Mesothelial cell of epicardium (in vitro differentiated cells): ENCODE data around the gene TAPBPL. TPM values are rescaled to one million over a fixed set of nuclear protein-coding genes. Genes with fewer than 3 reads are reported as not detected.
A peak's percentile ranks its signal among the peaks of the same experiment; 100 is the strongest.

ENCODE experiments used
- DNase-seq, 2 experiments: peaks; one replicate each; pipeline ENCODE4 v3.0.0; 2021; ENCODE audit warnings: low spot score in 2 of 2; ENCODE audit not compliant: unreplicated experiment in 2 of 2
- H3K27ac Mint-ChIP-seq: 2 replicates; pipeline ENCODE4 v1.8.0; 2021; ENCODE audit warnings: mixed read lengths
- H3K27me3 Mint-ChIP-seq: 2 replicates; pipeline ENCODE4 v1.8.0; 2021; ENCODE audit warnings: low read depth, mixed read lengths
- H3K36me3 Mint-ChIP-seq: 2 replicates; pipeline ENCODE4 v1.8.0; 2021; ENCODE audit warnings: mixed read lengths
- H3K4me1 Mint-ChIP-seq: 2 replicates; pipeline ENCODE4 v1.8.0; 2021; ENCODE audit warnings: mixed read lengths
- H3K4me3 Mint-ChIP-seq: 2 replicates; pipeline ENCODE4 v1.8.0; 2021; ENCODE audit warnings: mild to moderate bottlenecking, moderate library complexity, mixed read lengths
- H3K9me3 Mint-ChIP-seq: 2 replicates; pipeline ENCODE4 v1.8.0; 2021; ENCODE audit warnings: mixed read lengths
- total RNA-seq: library from RNA; stranded (reverse); gene quantifications from 3 replicates; pipeline ENCODE4 v1.2.1, GENCODE V29; 2021
- TF ChIP-seq, protein P1 (sequence below): fragments of 200-600 bp; sonication (generic); IDR thresholded peaks from one replicate; pipeline ENCODE4 v1.5.0; 2021; ENCODE audit warnings: antibody characterized with exemption; ENCODE audit not compliant: unreplicated experiment

Gene TAPBPL
- total RNA-seq, 1 donor from 2014 or later: 2.6 TPM

DNA sequence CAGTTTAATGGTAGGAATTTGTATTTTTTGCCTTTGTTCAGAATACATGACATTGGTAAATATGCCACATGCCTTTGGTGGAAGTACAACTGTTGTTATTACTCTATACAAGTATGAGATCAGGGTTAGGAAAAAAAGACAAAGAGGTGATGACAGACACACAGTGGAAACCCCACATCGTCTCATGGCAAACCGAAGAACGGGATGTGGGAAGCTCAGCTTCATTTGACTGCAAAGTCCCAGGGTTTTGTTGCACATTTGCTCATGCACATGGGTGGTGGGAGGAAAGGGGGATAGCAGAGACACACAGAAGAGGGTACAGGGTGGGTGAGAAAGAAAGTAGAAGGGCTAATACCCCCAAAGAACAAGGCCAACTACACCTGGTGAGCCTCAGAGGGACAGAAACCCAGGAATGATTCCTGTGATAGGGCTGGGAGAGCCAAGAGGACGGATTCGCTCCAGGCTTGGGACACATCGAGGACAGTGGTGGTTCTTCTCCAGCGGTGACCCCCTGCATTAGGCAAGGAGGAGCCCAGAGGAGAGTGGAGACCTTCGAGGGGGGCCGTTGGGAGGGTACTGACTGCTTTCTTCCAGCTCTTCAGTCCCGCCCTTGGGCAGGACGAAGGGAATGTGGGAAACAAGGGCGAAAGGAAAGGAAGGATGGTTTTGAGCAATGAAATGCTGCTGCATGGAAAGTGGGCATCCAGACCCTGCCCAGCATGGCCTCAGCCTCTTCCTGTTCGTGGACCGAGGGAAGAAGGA is 10.6 kb downstream of the TAPBPL start:
- Mint-ChIP-seq H3K36me3 (peaks cover 6% of the 10 kb centered on the region), H3K27ac (no peak overlapping the region)

DNA sequence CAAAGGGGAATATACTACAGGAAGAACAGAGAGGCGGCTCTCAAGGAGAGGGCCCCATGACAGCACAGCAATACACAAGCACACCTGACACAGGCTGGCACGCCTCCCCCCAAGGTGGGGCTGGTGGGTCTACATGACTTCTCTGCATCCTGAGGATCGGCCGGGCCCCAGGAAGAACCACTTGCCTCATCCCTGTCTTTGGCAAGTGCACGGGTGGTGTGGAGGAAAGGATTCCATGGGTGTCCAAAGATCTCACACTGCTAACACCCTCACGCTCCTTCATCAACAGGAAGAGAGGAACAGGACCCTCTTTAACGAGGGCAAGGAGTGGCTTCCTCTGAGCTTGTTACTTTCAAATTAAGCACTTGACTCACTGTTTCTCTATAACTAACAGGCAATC is 11.4 kb downstream of the TAPBPL start:
- TF ChIP-seq, protein P1, sequence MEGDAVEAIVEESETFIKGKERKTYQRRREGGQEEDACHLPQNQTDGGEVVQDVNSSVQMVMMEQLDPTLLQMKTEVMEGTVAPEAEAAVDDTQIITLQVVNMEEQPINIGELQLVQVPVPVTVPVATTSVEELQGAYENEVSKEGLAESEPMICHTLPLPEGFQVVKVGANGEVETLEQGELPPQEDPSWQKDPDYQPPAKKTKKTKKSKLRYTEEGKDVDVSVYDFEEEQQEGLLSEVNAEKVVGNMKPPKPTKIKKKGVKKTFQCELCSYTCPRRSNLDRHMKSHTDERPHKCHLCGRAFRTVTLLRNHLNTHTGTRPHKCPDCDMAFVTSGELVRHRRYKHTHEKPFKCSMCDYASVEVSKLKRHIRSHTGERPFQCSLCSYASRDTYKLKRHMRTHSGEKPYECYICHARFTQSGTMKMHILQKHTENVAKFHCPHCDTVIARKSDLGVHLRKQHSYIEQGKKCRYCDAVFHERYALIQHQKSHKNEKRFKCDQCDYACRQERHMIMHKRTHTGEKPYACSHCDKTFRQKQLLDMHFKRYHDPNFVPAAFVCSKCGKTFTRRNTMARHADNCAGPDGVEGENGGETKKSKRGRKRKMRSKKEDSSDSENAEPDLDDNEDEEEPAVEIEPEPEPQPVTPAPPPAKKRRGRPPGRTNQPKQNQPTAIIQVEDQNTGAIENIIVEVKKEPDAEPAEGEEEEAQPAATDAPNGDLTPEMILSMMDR: no peak
- no peaks in the 10 kb centered on the region for H3K9me3 Mint-ChIP-seq
- H3K27me3 Mint-ChIP-seq: no peaks in the 10 kb centered on the region
- no peak for DNase-seq
- peaks cover 6% of the 10 kb centered on the region for H3K36me3 Mint-ChIP-seq
- H3K4me1 Mint-ChIP-seq: no peaks in the 10 kb centered on the region
- H3K27ac Mint-ChIP-seq: no peak overlapping the region
- H3K4me3 Mint-ChIP-seq: no peak overlapping the region

More for the DNA sequence above, 10.6 kb downstream of the TAPBPL start:
- Mint-ChIP-seq H3K9me3 (no peaks in the 10 kb centered on the region), H3K27me3 (no peaks in the 10 kb centered on the region), H3K4me1 (no peaks in the 10 kb centered on the region), H3K4me3 (no peak overlapping the region)
- DNase-seq: no peak
- TF ChIP-seq, protein P1: no peak

DNA sequence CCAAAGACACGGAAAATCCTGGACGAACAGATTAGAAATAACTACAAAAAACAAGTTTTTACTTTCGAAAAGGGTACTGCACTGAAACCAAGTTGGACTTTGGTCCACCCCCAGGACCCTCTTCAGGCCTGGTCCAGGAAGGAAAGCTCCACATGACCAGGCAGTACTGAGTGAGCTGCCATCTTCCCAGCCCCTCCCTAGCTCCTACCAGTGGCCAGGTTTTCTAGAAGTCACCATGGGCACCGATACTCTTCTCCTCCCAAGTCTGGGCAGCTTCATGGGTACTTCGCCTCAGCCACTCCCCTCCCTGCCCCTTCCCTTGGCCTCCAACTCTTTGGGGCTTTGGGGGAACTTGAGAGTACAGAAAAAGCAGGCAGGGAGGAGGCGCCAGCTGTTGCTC is 12.0 kb downstream of the TAPBPL start:
- DNase-seq: no peak
- peaks cover 2% of the 10 kb centered on the region for H3K27me3 Mint-ChIP-seq
- no peak overlapping the region for H3K4me3 Mint-ChIP-seq
- H3K9me3 Mint-ChIP-seq: no peaks in the 10 kb centered on the region
- H3K4me1 Mint-ChIP-seq: no peaks in the 10 kb centered on the region
- TF ChIP-seq, protein P1: no peak
- H3K36me3 Mint-ChIP-seq: peaks cover 6% of the 10 kb centered on the region
- no peak overlapping the region for H3K27ac Mint-ChIP-seq

DNA sequence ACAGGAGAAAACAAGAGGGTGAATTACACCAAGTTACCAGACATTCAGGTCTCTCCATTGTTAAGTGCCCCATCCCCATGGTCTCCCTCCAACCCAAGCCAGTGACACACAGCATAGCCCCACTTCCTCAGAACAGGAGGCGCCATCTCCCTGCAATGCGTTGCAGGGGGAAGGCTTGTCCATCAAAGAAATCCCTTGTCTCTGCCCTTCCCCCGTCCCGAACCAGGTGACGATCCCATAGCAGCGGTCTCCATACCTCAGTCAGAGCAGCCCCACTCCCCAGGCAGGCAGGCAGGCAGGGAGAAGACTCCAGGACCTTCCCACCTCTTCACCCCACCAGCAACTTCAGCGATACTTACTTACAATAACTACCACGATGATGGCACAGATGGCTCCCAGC is 12.7 kb downstream of the TAPBPL start:
- peaks cover 2% of the 10 kb centered on the region for H3K27me3 Mint-ChIP-seq
- H3K27ac Mint-ChIP-seq: no peak overlapping the region
- H3K36me3 Mint-ChIP-seq: peaks cover 6% of the 10 kb centered on the region
- no peak for DNase-seq
- no peak overlapping the region for H3K4me3 Mint-ChIP-seq
- H3K9me3 Mint-ChIP-seq: no peaks in the 10 kb centered on the region
- peaks cover 2% of the 10 kb centered on the region for H3K4me1 Mint-ChIP-seq
- TF ChIP-seq, protein P1: no peak

DNA sequence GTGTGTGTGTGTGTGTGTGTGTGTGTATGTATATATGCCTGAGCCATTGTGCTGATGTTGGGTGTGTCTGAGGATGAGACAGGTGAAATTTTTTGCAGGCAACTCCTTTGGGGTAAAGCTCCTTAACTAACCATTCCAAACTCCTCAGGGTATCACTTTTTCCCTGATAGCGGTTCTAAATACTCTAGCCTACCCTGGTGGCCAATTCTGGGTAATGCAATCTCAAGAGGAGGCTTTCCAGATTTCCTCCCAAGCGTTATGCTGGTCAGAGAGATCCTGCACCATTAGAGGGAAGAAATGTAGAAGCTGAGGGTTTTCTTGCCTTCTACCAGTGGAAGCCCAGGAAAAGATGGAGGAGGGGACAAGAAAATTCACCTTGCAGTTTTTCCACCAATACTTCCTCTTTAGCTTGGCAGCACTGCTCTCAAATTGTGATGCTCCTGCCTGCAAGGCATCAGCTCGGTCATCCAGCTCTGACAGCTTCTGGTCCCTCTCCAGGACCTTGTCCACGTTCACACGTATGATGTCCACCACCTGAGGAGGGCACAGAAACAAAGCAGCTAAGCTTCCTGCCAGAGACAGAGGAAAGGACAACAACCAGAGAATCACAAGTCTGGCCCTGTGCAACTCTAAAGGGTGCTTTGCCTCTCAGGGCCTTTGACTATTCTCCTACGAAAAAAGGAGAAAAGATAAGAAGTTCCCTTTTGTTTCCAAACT is 13.8 kb downstream of the TAPBPL start:
- DNase-seq: no peak
- H3K36me3 Mint-ChIP-seq: peaks cover 6% of the 10 kb centered on the region
- H3K27me3 Mint-ChIP-seq: peaks cover 2% of the 10 kb centered on the region
- peaks cover 7% of the 10 kb centered on the region for H3K4me1 Mint-ChIP-seq
- H3K9me3 Mint-ChIP-seq: no peaks in the 10 kb centered on the region
- TF ChIP-seq, protein P1: peak; percentile 84
- no peak overlapping the region for H3K4me3 Mint-ChIP-seq
- no peak overlapping the region for H3K27ac Mint-ChIP-seq
